SK-N-SH treated with all-trans-retinoic acid at 6 μM for 48 hours (cell line): ENCODE results near the gene NME9.

Experiments
- ATAC-seq: fragments of 200-7000 bp; cut with Tn5 transposase; 3 replicates; pipeline ENCODE4 v1.9.1; 2020; ENCODE audit warnings: mild to moderate bottlenecking, moderate library complexity
- ARNTL ChIP-seq: fragments of 450-650 bp; formaldehyde crosslinking; IDR thresholded peaks from 2 replicates; pipeline ENCODE4 v1.5.0; 2020; ENCODE audit warnings: low read depth, mild to moderate bottlenecking, moderate library complexity, borderline replicate concordance
- BACH2 ChIP-seq: fragments of 250-450 bp; sonication (Bioruptor Pico); IDR thresholded peaks from 2 replicates; pipeline ENCODE4 v1.9.0; 2021; ENCODE audit warnings: mild to moderate bottlenecking, borderline replicate concordance
- CSDC2 ChIP-seq: fragments of 250-450 bp; sonication (Bioruptor Pico); IDR thresholded peaks from 2 replicates; pipeline ENCODE4 v1.5.0; 2020; ENCODE audit warnings: mild to moderate bottlenecking, moderate library complexity
- GLIS3 ChIP-seq: fragments of 250-450 bp; sonication (Bioruptor Pico); IDR thresholded peaks from 2 replicates; pipeline ENCODE4 v1.5.0; 2020; ENCODE audit warnings: mild to moderate bottlenecking, moderate library complexity
- ISL1 ChIP-seq: fragments of 250-450 bp; sonication (Bioruptor Pico); IDR thresholded peaks from 2 replicates; pipeline ENCODE4 v2.1.2; 2022; ENCODE audit warnings: mild to moderate bottlenecking, moderate library complexity
- OSR1 ChIP-seq: fragments of 250-450 bp; sonication (Bioruptor Pico); IDR thresholded peaks from 2 replicates; pipeline ENCODE4 v1.8.0; 2022; ENCODE audit warnings: moderate library complexity, mild to moderate bottlenecking, inconsistent platforms
- PPARA ChIP-seq: fragments of 250-450 bp; sonication (Bioruptor Pico); IDR thresholded peaks from 2 replicates; pipeline ENCODE4 v1.5.0; 2020; ENCODE audit warnings: mild to moderate bottlenecking, borderline replicate concordance
- RARB ChIP-seq: fragments of 250-450 bp; sonication (Bioruptor Pico); IDR thresholded peaks from 2 replicates; pipeline ENCODE4 v1.8.0; 2021; ENCODE audit warnings: mild to moderate bottlenecking, moderate library complexity
- SNAI2 ChIP-seq: fragments of 250-450 bp; sonication (Bioruptor Pico); IDR thresholded peaks from 2 replicates; pipeline ENCODE4 v1.5.0; 2020; ENCODE audit warnings: mild to moderate bottlenecking, moderate library complexity
- TCF4 ChIP-seq: fragments of 250-450 bp; sonication (Bioruptor Pico); IDR thresholded peaks from 2 replicates; pipeline ENCODE4 v1.8.0; 2021; ENCODE audit warnings: mild to moderate bottlenecking, moderate library complexity, borderline replicate concordance
- TOX ChIP-seq: fragments of 250-450 bp; sonication (Bioruptor Pico); IDR thresholded peaks from 2 replicates; pipeline ENCODE4 v1.8.0; 2021; ENCODE audit warnings: mild to moderate bottlenecking, moderate library complexity, borderline replicate concordance
- ZC3H10 ChIP-seq: fragments of 250-450 bp; sonication (Bioruptor Pico); IDR thresholded peaks from 2 replicates; pipeline ENCODE4 v1.5.1; 2021; ENCODE audit warnings: mild to moderate bottlenecking, moderate library complexity
- ZFP3 ChIP-seq: fragments of 250-450 bp; sonication (Bioruptor Pico); IDR thresholded peaks from 2 replicates; pipeline ENCODE4 v1.5.0; 2020; ENCODE audit warnings: mild to moderate bottlenecking, moderate library complexity
- ZFP30 ChIP-seq: fragments of 450-650 bp; formaldehyde crosslinking; IDR thresholded peaks from 2 replicates; pipeline ENCODE4 v1.5.0; 2022; ENCODE audit warnings: mild to moderate bottlenecking, moderate library complexity
- ZNF565 ChIP-seq: fragments of 450-650 bp; formaldehyde crosslinking; conservative IDR thresholded peaks from 2 replicates; pipeline ENCODE4 v1.5.0; 2020; ENCODE audit warnings: low read depth, mild to moderate bottlenecking, moderate library complexity
- ZNF70 ChIP-seq: fragments of 450-650 bp; formaldehyde crosslinking; IDR thresholded peaks from 2 replicates; pipeline ENCODE4 v1.5.0; 2020; ENCODE audit warnings: mild to moderate bottlenecking, moderate library complexity
- ZNF8 ChIP-seq: fragments of 450-650 bp; formaldehyde crosslinking; IDR thresholded peaks from 2 replicates; pipeline ENCODE4 v1.5.0; 2020; ENCODE audit warnings: mild to moderate bottlenecking, moderate library complexity
- TF ChIP-seq, protein P1 (sequence below): fragments of 250-450 bp; sonication (Bioruptor Pico); IDR thresholded peaks from 2 replicates; pipeline ENCODE4 v1.8.0; 2020; ENCODE audit warnings: mild to moderate bottlenecking, moderate library complexity, borderline replicate concordance
- TF ChIP-seq, protein P2 (sequence below): fragments of 250-450 bp; sonication (Bioruptor Pico); IDR thresholded peaks from 2 replicates; pipeline ENCODE4 v1.8.0; 2021; ENCODE audit warnings: low read depth, mild to moderate bottlenecking, moderate library complexity, borderline replicate concordance
- TF ChIP-seq, protein P3 (sequence below): fragments of 250-450 bp; sonication (Bioruptor Pico); IDR thresholded peaks from 2 replicates; pipeline ENCODE4 v1.5.1; 2020; ENCODE audit warnings: low read depth, mild to moderate bottlenecking, moderate library complexity
- TF ChIP-seq, protein P4 (sequence below): fragments of 250-450 bp; sonication (Bioruptor Pico); IDR thresholded peaks from 2 replicates; pipeline ENCODE4 v1.5.1; 2021; ENCODE audit warnings: mild to moderate bottlenecking, moderate library complexity
- TF ChIP-seq, protein P5 (sequence below): fragments of 250-450 bp; sonication (Bioruptor Pico); IDR thresholded peaks from 2 replicates; pipeline ENCODE4 v1.5.0; 2020; ENCODE audit warnings: mild to moderate bottlenecking, moderate library complexity

The NME9 gene

DNA sequence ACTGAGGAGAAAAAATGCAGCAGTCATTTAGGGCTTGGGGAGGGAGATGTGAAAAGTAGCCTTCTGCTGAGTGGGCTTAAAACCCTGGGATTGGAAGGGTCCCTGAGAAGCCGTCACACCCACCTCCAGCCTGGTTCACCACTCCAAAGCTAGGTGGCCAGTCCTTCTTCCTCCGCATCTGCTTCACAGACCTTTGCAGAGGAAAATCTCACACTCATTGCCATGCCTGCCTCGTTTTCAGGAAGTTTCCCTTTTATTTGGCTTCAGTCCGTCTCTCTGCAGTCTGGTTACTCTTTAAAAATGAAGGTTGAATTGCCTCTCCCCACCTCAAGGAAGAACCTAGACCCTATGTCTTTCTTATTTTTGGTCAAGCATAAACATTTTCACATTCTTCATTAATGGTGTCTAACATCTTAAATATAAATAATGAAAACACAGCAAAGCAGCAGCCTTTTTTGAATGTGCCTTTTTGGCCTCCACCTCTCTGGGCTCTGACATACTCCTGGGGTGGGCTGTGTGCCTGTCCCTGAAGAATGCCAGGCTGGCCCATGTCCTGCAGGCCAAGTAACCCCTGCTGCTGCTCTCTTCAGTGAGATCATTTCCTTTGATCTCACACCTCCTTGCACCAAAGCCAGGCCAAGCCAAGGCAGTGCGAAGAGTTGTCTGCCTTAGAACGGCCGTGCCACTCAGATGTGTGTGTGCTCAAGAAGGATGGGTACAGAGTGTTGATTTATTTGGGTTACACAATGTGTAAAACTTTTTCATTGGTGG, 29.7 kb upstream of the NME9 start:
- TF ChIP-seq RARB (CRISPR knock-in tag) (no peak), CSDC2 (CRISPR knock-in tag) (no peak), BACH2 (CRISPR knock-in tag) (no peak), ZNF8 (CRISPR knock-in tag) (no peak), ISL1 (CRISPR knock-in tag) (no peak), ZNF565 (CRISPR knock-in tag) (no peak), ZFP30 (CRISPR knock-in tag) (no peak), ZFP3 (CRISPR knock-in tag) (no peak), ARNTL (no peak), GLIS3 (no peak), TCF4 (CRISPR knock-in tag) (no peak), PPARA (CRISPR knock-in tag) (no peak), TOX (CRISPR knock-in tag) (no peak), ZNF70 (CRISPR knock-in tag) (no peak)
- TF ChIP-seq, protein P1, sequence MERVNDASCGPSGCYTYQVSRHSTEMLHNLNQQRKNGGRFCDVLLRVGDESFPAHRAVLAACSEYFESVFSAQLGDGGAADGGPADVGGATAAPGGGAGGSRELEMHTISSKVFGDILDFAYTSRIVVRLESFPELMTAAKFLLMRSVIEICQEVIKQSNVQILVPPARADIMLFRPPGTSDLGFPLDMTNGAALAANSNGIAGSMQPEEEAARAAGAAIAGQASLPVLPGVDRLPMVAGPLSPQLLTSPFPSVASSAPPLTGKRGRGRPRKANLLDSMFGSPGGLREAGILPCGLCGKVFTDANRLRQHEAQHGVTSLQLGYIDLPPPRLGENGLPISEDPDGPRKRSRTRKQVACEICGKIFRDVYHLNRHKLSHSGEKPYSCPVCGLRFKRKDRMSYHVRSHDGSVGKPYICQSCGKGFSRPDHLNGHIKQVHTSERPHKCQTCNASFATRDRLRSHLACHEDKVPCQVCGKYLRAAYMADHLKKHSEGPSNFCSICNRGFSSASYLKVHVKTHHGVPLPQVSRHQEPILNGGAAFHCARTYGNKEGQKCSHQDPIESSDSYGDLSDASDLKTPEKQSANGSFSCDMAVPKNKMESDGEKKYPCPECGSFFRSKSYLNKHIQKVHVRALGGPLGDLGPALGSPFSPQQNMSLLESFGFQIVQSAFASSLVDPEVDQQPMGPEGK (CRISPR knock-in tag), result no peak
- TF ChIP-seq, protein P2, sequence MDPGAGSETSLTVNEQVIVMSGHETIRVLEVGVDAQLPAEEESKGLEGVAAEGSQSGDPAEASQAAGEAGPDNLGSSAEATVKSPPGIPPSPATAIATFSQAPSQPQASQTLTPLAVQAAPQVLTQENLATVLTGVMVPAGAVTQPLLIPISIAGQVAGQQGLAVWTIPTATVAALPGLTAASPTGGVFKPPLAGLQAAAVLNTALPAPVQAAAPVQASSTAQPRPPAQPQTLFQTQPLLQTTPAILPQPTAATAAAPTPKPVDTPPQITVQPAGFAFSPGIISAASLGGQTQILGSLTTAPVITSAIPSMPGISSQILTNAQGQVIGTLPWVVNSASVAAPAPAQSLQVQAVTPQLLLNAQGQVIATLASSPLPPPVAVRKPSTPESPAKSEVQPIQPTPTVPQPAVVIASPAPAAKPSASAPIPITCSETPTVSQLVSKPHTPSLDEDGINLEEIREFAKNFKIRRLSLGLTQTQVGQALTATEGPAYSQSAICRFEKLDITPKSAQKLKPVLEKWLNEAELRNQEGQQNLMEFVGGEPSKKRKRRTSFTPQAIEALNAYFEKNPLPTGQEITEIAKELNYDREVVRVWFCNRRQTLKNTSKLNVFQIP (CRISPR knock-in tag), result no peak
- TF ChIP-seq, protein P3, sequence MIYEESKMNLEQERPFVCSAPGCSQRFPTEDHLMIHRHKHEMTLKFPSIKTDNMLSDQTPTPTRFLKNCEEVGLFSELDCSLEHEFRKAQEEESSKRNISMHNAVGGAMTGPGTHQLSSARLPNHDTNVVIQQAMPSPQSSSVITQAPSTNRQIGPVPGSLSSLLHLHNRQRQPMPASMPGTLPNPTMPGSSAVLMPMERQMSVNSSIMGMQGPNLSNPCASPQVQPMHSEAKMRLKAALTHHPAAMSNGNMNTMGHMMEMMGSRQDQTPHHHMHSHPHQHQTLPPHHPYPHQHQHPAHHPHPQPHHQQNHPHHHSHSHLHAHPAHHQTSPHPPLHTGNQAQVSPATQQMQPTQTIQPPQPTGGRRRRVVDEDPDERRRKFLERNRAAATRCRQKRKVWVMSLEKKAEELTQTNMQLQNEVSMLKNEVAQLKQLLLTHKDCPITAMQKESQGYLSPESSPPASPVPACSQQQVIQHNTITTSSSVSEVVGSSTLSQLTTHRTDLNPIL (CRISPR knock-in tag), result no peak
- TF ChIP-seq, protein P4, sequence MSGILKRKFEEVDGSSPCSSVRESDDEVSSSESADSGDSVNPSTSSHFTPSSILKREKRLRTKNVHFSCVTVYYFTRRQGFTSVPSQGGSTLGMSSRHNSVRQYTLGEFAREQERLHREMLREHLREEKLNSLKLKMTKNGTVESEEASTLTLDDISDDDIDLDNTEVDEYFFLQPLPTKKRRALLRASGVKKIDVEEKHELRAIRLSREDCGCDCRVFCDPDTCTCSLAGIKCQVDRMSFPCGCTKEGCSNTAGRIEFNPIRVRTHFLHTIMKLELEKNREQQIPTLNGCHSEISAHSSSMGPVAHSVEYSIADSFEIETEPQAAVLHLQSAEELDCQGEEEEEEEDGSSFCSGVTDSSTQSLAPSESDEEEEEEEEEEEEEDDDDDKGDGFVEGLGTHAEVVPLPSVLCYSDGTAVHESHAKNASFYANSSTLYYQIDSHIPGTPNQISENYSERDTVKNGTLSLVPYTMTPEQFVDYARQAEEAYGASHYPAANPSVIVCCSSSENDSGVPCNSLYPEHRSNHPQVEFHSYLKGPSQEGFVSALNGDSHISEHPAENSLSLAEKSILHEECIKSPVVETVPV, result no peak
- TF ChIP-seq, protein P5, sequence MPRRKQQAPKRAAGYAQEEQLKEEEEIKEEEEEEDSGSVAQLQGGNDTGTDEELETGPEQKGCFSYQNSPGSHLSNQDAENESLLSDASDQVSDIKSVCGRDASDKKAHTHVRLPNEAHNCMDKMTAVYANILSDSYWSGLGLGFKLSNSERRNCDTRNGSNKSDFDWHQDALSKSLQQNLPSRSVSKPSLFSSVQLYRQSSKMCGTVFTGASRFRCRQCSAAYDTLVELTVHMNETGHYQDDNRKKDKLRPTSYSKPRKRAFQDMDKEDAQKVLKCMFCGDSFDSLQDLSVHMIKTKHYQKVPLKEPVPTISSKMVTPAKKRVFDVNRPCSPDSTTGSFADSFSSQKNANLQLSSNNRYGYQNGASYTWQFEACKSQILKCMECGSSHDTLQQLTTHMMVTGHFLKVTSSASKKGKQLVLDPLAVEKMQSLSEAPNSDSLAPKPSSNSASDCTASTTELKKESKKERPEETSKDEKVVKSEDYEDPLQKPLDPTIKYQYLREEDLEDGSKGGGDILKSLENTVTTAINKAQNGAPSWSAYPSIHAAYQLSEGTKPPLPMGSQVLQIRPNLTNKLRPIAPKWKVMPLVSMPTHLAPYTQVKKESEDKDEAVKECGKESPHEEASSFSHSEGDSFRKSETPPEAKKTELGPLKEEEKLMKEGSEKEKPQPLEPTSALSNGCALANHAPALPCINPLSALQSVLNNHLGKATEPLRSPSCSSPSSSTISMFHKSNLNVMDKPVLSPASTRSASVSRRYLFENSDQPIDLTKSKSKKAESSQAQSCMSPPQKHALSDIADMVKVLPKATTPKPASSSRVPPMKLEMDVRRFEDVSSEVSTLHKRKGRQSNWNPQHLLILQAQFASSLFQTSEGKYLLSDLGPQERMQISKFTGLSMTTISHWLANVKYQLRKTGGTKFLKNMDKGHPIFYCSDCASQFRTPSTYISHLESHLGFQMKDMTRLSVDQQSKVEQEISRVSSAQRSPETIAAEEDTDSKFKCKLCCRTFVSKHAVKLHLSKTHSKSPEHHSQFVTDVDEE, result no peak
- ATAC-seq, result no peak; the same call in 2 of the 3 replicates

DNA sequence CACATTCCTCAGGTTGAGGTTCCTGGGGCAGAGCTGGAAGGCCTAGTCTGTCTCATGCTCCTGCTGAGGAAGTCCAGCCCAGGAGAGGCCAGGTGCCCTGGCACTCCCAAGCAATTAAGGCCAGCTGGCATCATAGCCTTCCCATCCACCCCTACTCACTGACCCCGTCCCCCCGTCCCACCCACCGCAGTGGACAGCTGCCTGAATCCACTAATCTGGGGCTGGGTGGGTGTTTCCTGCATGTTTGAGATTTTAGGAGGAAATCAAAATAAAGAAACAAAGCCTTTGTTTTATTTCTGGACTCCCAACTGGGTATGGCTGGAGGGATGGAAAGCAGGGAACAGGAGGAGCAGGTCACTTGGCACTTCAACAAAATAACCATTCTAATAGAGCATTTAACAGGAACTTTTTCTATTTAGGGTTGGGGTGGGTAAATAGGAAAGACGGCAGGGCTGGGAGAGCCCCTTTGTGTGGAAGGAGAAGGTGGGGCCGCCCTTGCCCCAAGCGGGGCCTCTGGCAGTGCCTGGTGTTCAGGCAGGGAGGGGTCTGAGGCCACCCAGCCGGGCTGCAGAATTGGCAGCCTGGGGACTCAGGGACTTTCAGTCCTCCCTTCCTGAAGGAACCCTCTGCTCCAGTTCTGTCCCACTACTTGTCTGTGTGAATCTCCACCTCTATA, 27.2 kb upstream of the NME9 start:
- no peak for ATAC-seq
- TF ChIP-seq SNAI2, result no peak
- TF ChIP-seq ZC3H10 (CRISPR knock-in tag), result no peak
- TF ChIP-seq ZNF565 (CRISPR knock-in tag), result no peak
- no peak for TF ChIP-seq ISL1 (CRISPR knock-in tag)
- no peak for TF ChIP-seq OSR1
- TF ChIP-seq CSDC2 (CRISPR knock-in tag), result no peak
- TF ChIP-seq, protein P5, result no peak
